MM.1S (cell line): ENCODE data around the gene VTI1B.
A peak's percentile ranks its signal among the peaks of the same experiment; 100 is the strongest.

Experiments used
- EZH2 ChIP-seq: fragments of 300-600 bp; sonication (generic); optimal IDR thresholded peaks from 2 replicates; pipeline ENCODE3; 2017; ENCODE audit warnings: low read depth, mild to moderate bottlenecking, antibody characterized with exemption, low read length, mixed read lengths
- EZH2phosphoT487 ChIP-seq: fragments of 300-600 bp; sonication (generic); IDR thresholded peaks from 2 replicates; pipeline ENCODE4 v1.6.1; 2018; ENCODE audit warnings: antibody characterized with exemption, low read length
- TF ChIP-seq, protein P1 (sequence below): fragments of 300-600 bp; sonication (generic); IDR thresholded peaks from 2 replicates; pipeline ENCODE4 v1.5.1; 2016; ENCODE audit warnings: antibody characterized with exemption, low read length, mixed read lengths

DNA sequence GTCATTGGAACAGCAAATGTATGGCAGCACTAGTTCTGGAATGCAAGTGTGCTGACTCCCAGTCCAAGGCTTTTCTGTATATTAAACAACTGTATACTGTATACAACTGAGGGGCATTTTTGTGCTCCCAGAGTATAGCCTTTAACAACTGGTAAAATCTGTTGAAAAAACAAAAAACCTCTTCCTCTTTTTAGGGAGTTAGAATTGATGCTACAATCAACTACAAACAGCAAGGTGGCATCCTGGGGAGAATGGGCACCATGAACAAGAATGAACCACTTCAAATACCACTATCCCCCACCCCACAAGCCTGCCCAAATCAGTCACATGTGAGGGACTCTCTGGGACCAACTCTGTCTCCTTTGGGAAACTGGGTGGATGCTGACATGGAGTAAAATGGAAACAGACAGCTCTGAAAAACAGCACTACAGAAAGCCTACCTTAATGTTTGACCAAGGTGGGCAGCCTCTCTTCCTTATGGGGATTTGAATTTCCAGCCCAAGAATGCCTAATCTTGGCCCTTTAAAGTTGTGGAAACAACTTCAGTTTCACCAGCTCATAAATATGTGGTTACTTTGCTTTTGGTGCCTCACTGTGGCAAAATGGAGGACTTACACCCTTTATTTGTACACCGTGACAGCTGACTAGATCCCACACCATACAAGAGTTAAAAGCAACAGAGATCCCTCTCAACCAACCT lies 7.5 kb downstream of the VTI1B start:
- TF ChIP-seq, protein P1, sequence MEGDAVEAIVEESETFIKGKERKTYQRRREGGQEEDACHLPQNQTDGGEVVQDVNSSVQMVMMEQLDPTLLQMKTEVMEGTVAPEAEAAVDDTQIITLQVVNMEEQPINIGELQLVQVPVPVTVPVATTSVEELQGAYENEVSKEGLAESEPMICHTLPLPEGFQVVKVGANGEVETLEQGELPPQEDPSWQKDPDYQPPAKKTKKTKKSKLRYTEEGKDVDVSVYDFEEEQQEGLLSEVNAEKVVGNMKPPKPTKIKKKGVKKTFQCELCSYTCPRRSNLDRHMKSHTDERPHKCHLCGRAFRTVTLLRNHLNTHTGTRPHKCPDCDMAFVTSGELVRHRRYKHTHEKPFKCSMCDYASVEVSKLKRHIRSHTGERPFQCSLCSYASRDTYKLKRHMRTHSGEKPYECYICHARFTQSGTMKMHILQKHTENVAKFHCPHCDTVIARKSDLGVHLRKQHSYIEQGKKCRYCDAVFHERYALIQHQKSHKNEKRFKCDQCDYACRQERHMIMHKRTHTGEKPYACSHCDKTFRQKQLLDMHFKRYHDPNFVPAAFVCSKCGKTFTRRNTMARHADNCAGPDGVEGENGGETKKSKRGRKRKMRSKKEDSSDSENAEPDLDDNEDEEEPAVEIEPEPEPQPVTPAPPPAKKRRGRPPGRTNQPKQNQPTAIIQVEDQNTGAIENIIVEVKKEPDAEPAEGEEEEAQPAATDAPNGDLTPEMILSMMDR = peak; percentile 34
- no peak for TF ChIP-seq EZH2
- TF ChIP-seq EZH2phosphoT487 = no peak
